ENCODE measurements around the gene NEUROD6.

NEUROD6 gene

GRCh38 chr7:31340603-31341002, at the start of gene NEUROD6:
TSS of gene NEUROD6 (minus strand) at chr7:31340726. CDS start at chr7:31339268, 1,458 bp downstream.
- no peak for DNase-seq (ENCODE audit: low read depth)

GRCh38 chr7:31384466-31384865, 43.9 kb upstream of the NEUROD6 start:
- DNase-seq (ENCODE audit: low read depth), result no peak

GRCh38 chr7:31382722-31383121, 42.2 kb upstream of the NEUROD6 start:
- no peak for DNase-seq (ENCODE audit: low read depth)

- no peak for DNase-seq (ENCODE audit: low read depth)
Observed at GRCh38 chr7:31373337-31374289, 33.1 kb upstream of the NEUROD6 start.

GRCh38 chr7:31372231-31372959, 31.9 kb upstream of the NEUROD6 start:
- no peak for DNase-seq (ENCODE audit: low read depth)

GRCh38 chr7:31371621-31372020, 31.1 kb upstream of the NEUROD6 start:
- no peak for DNase-seq (ENCODE audit: low read depth)

- no peak for DNase-seq (ENCODE audit: low read depth)
Observed at GRCh38 chr7:31370609-31371008, 30.1 kb upstream of the NEUROD6 start.

GRCh38 chr7:31368620-31369019, 28.1 kb upstream of the NEUROD6 start:
- no peak for DNase-seq (ENCODE audit: low read depth)

GRCh38 chr7:31363496-31363895, 23.0 kb upstream of the NEUROD6 start:
- no peak for DNase-seq (ENCODE audit: low read depth)

GRCh38 chr7:31363051-31363450, 22.5 kb upstream of the NEUROD6 start:
- DNase-seq (ENCODE audit: low read depth), result no peak

GRCh38 chr7:31362401-31362800, 21.9 kb upstream of the NEUROD6 start:
- no peak for DNase-seq (ENCODE audit: low read depth)

- no peak for DNase-seq (ENCODE audit: low read depth)
Observed at GRCh38 chr7:31358467-31358866, 17.9 kb upstream of the NEUROD6 start.

- DNase-seq (ENCODE audit: low read depth), result no peak
Observed at GRCh38 chr7:31345421-31345820, 4.9 kb upstream of the NEUROD6 start.

- no peak for DNase-seq (ENCODE audit: low read depth)
Observed at GRCh38 chr7:31343516-31344305, 3.2 kb upstream of the NEUROD6 start.

GRCh38 chr7:31341141-31341540, 615 bp upstream of the NEUROD6 start:
- no peak for DNase-seq (ENCODE audit: low read depth)

- DNase-seq (ENCODE audit: low read depth), result no peak
Observed at GRCh38 chr7:31340051-31340450, 475 bp downstream of the NEUROD6 start.

- DNase-seq (ENCODE audit: low read depth), result no peak
Observed at GRCh38 chr7:31338706-31339105, 1.8 kb downstream of the NEUROD6 start.

GRCh38 chr7:31337002-31337565, 3.4 kb downstream of the NEUROD6 start:
- DNase-seq (ENCODE audit: low read depth), result no peak

- no peak for DNase-seq (ENCODE audit: low read depth)
Observed at GRCh38 chr7:31336202-31337001, 4.1 kb downstream of the NEUROD6 start.

- no peak for DNase-seq (ENCODE audit: low read depth)
Observed at GRCh38 chr7:31335884-31336201, 4.7 kb downstream of the NEUROD6 start.

- no peak for DNase-seq (ENCODE audit: low read depth)
Observed at GRCh38 chr7:31335161-31335856, 5.2 kb downstream of the NEUROD6 start.

All from activated T-cell treated with anti-CD3 and anti-CD28 coated beads for 48 hours (primary cell).